ENCODE results near the gene KANSL1. TPM values are rescaled to one million over a fixed set of nuclear protein-coding genes. Genes with fewer than 3 reads are reported as not detected.

The KANSL1 gene
- total and polyA plus RNA-seq, 7 donors, result 9.7 to 130 (median 70.7) TPM

DNA sequence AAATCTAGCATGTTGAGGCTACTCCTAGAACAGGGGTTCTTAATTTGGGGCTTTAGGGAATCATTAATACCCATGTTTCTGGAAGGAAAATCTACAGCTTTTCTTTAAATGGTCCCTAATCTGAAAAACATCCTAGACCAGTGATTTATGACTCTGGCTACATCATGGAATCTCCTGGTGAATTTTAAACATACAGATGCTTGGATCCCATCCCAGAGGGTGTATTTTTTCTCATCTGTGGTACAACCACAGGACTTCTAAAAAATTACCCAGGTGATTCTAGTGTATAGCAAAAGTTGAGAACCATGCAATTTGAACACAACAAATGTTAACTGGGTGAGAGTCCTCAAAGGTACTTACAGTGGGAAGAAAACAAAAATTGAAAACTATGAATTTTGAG, 41.5 kb downstream of the KANSL1 start:
- Histone ChIP-seq H3K4me1 (peaks cover 0 to 81% (median 78%) of the 10 kb centered on the region in 4 donors), H3K9me3 (no peaks in the 10 kb centered on the region), H3K4me3 (no peak overlapping the region), H3K27me3 (no peaks in the 10 kb centered on the region), H3K36me3 (no peaks in the 10 kb centered on the region), H3K27ac (peak overlapping the region in 2 of 4 donors; percentile 4 to 49)
- TF ChIP-seq POLR2A (IDR thresholded peaks at IDR 0.05) (no peak), EP300 (IDR thresholded peaks at IDR 0.05) (no peak), POLR2AphosphoS5 (IDR thresholded peaks at IDR 0.05) (no peak)
- TF ChIP-seq, protein P1, sequence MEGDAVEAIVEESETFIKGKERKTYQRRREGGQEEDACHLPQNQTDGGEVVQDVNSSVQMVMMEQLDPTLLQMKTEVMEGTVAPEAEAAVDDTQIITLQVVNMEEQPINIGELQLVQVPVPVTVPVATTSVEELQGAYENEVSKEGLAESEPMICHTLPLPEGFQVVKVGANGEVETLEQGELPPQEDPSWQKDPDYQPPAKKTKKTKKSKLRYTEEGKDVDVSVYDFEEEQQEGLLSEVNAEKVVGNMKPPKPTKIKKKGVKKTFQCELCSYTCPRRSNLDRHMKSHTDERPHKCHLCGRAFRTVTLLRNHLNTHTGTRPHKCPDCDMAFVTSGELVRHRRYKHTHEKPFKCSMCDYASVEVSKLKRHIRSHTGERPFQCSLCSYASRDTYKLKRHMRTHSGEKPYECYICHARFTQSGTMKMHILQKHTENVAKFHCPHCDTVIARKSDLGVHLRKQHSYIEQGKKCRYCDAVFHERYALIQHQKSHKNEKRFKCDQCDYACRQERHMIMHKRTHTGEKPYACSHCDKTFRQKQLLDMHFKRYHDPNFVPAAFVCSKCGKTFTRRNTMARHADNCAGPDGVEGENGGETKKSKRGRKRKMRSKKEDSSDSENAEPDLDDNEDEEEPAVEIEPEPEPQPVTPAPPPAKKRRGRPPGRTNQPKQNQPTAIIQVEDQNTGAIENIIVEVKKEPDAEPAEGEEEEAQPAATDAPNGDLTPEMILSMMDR (IDR thresholded peaks at IDR 0.05), result no peak
- no peak for DNase-seq
- intact Hi-C loops (cut with DNase I), result no loop called here

DNA sequence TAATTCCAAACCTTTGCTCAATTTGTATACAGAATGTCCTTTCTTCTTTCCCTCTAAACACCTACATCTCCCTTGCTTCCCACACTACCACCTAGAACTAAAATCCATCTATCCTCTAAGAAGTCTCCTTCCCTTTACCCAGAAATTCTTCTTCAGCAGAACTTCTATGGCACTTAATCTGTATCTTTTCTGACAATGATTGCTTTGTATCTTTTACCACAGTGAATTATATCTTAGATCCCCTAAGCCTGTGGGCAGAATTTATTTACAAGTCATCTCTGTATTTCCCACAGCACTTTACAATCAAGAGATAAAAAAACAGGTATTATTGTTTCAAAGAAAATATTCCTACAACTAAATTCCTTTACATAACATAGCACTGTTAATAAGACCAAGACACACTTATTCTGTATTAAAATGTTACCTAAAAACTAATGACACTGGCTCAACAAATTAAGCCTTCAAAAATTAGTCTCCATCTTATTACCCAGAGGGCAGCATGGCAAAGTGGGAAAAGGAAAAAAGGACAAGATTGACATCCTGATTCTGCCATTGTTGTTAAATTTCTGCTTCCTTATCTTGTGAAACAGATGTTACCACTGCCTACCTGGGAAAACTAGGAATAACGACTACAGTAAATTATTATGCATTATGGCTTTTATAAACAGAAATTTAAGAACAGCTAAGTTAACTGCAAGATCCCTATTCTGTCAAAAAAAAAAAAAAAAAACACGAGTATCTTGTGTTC, 42.8 kb downstream of the KANSL1 start:
- H3K4me3 ChIP-seq, result no peak overlapping the region
- TF ChIP-seq, protein P1 (IDR thresholded peaks at IDR 0.05), result no peak
- no peak for TF ChIP-seq EP300 (IDR thresholded peaks at IDR 0.05)
- no peak for TF ChIP-seq POLR2AphosphoS5 (IDR thresholded peaks at IDR 0.05)
- TF ChIP-seq POLR2A (IDR thresholded peaks at IDR 0.05), result no peak
- H3K27me3 ChIP-seq, result no peaks in the 10 kb centered on the region
- no peaks in the 10 kb centered on the region for H3K36me3 ChIP-seq
- H3K27ac ChIP-seq, result peak overlapping the region in 1 of 4 donors; percentile 2
- no peak for DNase-seq
- H3K9me3 ChIP-seq, result no peaks in the 10 kb centered on the region
- intact Hi-C loops (cut with DNase I), result no loop called here
- peaks cover 0 to 74% (median 67%) of the 10 kb centered on the region in 4 donors for H3K4me1 ChIP-seq
- 26 to 49% methylated on average over 2 of the region's 2 CpGs for WGBS, 2 donors

DNA sequence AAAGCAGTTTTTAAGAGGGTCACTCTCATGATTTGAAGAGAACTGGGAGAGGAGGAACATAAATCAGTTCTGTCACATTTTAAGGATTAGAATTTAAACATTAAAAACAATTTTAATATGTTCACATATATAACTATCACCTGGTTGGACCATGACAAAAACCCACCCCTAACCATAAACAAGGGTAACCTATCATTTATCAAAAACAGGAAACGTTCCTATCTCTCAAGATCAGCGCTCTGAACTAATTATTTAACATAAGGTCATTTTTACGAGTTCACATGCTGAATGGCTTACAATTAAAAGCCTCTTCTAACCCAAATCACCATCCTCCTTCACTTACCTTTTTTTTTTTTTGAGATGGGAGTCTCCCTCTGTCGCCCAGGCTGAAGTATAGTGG, 45.0 kb downstream of the KANSL1 start:
- Histone ChIP-seq H3K27me3 (no peaks in the 10 kb centered on the region), H3K4me3 (no peak overlapping the region), H3K4me1 (peaks cover 0 to 72% (median 61%) of the 10 kb centered on the region in 4 donors), H3K9me3 (no peaks in the 10 kb centered on the region), H3K36me3 (no peaks in the 10 kb centered on the region), H3K27ac (no peak overlapping the region)
- DNase-seq, result no peak
- WGBS, 2 donors, result 66 to 71% methylated on average over 4 of the region's 4 CpGs
- intact Hi-C loops (cut with DNase I), result no loop called here
- TF ChIP-seq, protein P1 (IDR thresholded peaks at IDR 0.05), result no peak
- TF ChIP-seq POLR2A (IDR thresholded peaks at IDR 0.05) (no peak), EP300 (IDR thresholded peaks at IDR 0.05) (no peak)

DNA sequence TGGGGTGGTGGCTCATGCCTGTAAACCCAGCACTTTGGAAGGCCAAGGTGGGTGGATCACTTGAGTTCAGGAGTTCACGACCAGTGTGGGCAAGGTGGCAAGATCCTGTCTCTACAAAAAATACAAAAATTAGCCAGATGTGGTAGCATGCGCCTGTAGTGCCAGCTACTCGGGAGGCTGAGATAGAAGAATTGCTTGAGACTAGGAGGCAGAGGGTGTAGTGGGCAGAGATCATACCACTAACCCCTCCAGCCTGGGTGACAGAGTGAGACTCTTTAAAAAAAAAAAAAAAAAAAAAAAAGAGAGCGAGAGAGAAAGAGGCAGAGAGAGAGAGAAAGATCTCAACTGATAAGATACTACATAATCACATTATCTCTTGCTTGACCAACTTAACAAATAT, 45.9 kb downstream of the KANSL1 start:
- 70 to 88% methylated on average over 4 of the region's 4 CpGs for WGBS, 2 donors
- TF ChIP-seq EP300 (IDR thresholded peaks at IDR 0.05) (no peak), POLR2A (IDR thresholded peaks at IDR 0.05) (no peak), POLR2AphosphoS5 (IDR thresholded peaks at IDR 0.05) (no peak)
- TF ChIP-seq, protein P1 (IDR thresholded peaks at IDR 0.05), result no peak
- Histone ChIP-seq H3K27ac (no peak overlapping the region), H3K4me3 (no peak overlapping the region), H3K27me3 (no peaks in the 10 kb centered on the region), H3K4me1 (peaks cover 0 to 72% (median 59%) of the 10 kb centered on the region in 4 donors), H3K9me3 (no peaks in the 10 kb centered on the region), H3K36me3 (no peaks in the 10 kb centered on the region)
- DNase-seq, result no peak
- intact Hi-C loops (cut with DNase I), result no loop called here
